HG03442 (cell line): Measurements from ENCODE around the gene SRSF11.

Source experiments
- ATAC-seq: cut with Tn5 transposase; IDR thresholded peaks from one replicate; pipeline ENCODE4 v1.9.1; 2021; ENCODE audit warnings: mild to moderate bottlenecking, moderate library complexity; ENCODE audit not compliant: unreplicated experiment

SRSF11 gene

GRCh38 chr1:70220517-70221237, 503 bp upstream of the SRSF11 start:
- ATAC-seq, result peak; percentile 0

- ATAC-seq, result no peak
These were observed 1.6 kb downstream of the SRSF11 start for GRCh38 chr1:70222716-70223235.

- no peak for ATAC-seq
These were observed 3.8 kb downstream of the SRSF11 start for GRCh38 chr1:70224954-70225353.

- no peak for ATAC-seq
These were observed 6.3 kb downstream of the SRSF11 start for GRCh38 chr1:70227439-70227838.

GRCh38 chr1:70228670-70229069, 7.5 kb downstream of the SRSF11 start:
- ATAC-seq, result no peak

- no peak for ATAC-seq
These were observed 10.3 kb downstream of the SRSF11 start for GRCh38 chr1:70231475-70231874.

GRCh38 chr1:70234733-70235132, 13.6 kb downstream of the SRSF11 start:
- ATAC-seq, result no peak

GRCh38 chr1:70239940-70240339, 18.8 kb downstream of the SRSF11 start:
- no peak for ATAC-seq

GRCh38 chr1:70247122-70247521, 25.9 kb downstream of the SRSF11 start:
- no peak for ATAC-seq

GRCh38 chr1:70247768-70248167, 26.6 kb downstream of the SRSF11 start:
- ATAC-seq, result no peak

GRCh38 chr1:70248729-70249128, 27.5 kb downstream of the SRSF11 start:
- no peak for ATAC-seq

GRCh38 chr1:70256664-70257063, 35.5 kb downstream of the SRSF11 start:
- no peak for ATAC-seq

- no peak for ATAC-seq
These were observed 43.7 kb downstream of the SRSF11 start for GRCh38 chr1:70264839-70265238.

GRCh38 chr1:70265946-70266345, 44.8 kb downstream of the SRSF11 start:
- ATAC-seq, result no peak

GRCh38 chr1:70277875-70278274, 56.7 kb downstream of the SRSF11 start:
- no peak for ATAC-seq

- no peak for ATAC-seq
These were observed 57.5 kb downstream of the SRSF11 start for GRCh38 chr1:70278710-70279109.

- ATAC-seq, result no peak
These were observed 63.2 kb downstream of the SRSF11 start for GRCh38 chr1:70284366-70284765.

GRCh38 chr1:70286453-70286852, 65.3 kb downstream of the SRSF11 start:
- no peak for ATAC-seq

GRCh38 chr1:70288166-70288565, 67.0 kb downstream of the SRSF11 start:
- no peak for ATAC-seq

GRCh38 chr1:70290218-70290617, 69.0 kb downstream of the SRSF11 start:
- ATAC-seq, result no peak

GRCh38 chr1:70293186-70293843, 72.1 kb downstream of the SRSF11 start:
- no peak for ATAC-seq

- ATAC-seq, result no peak
These were observed 74.6 kb downstream of the SRSF11 start for GRCh38 chr1:70295749-70296148.
